GM19468 (cell line): ENCODE results near the gene LDLRAD3.
"Not testable (repeated sequence)": the region's sequence is repeated elsewhere in the genome, so short reads cannot be mapped to it uniquely, and the experiment has no call there.

Experiments used
- ATAC-seq: cut with Tn5 transposase; IDR thresholded peaks from one replicate; pipeline ENCODE4 v1.9.1; 2021; ENCODE audit warnings: mild to moderate bottlenecking, moderate library complexity, moderate number of reproducible peaks; ENCODE audit not compliant: unreplicated experiment; ENCODE audit errors: extremely low read depth

LDLRAD3 gene

DNA sequence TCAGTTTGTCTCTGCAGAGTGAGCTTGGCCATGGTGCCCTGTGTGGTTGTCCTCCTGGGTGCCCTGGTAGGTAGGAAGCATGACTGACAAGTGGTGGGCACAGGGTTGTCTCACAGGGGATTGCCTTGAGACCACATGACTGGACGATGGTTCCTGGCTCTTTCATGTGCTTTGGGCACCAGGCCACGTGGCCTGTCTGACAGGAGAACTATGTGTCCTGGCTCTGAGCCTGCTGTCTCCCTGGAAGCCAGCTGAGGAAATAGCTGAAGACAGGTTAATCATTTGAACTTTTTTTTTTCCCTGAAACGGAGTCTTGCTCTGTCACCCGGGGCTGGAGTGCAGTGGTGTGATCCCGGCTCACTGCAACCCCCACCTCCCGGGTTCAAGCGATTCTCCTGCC, 93.2 kb downstream of the LDLRAD3 start:
- ATAC-seq: no peak

GRCh38 chr11:36038541-36038940, 94.7 kb downstream of the LDLRAD3 start:
- no peak for ATAC-seq

DNA sequence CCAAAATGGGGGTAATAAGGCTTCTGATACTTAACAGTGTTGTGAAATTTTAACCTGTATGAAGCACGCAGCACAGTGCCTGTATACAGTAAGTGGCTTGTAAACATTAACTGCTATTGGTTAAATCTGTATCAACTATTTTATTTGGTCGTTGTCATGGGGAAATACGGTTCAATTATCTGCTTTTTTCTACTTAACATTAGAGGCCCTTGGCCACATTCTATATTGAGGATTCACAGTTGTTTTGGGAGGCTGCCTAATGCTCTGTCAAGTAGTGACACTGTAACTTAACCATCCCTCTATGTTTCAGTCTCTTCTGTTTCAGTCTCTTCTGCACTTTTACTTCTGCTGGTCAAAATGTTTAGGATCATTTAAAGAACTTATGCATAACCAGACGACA, 95.6 kb downstream of the LDLRAD3 start:
- ATAC-seq: no peak

DNA sequence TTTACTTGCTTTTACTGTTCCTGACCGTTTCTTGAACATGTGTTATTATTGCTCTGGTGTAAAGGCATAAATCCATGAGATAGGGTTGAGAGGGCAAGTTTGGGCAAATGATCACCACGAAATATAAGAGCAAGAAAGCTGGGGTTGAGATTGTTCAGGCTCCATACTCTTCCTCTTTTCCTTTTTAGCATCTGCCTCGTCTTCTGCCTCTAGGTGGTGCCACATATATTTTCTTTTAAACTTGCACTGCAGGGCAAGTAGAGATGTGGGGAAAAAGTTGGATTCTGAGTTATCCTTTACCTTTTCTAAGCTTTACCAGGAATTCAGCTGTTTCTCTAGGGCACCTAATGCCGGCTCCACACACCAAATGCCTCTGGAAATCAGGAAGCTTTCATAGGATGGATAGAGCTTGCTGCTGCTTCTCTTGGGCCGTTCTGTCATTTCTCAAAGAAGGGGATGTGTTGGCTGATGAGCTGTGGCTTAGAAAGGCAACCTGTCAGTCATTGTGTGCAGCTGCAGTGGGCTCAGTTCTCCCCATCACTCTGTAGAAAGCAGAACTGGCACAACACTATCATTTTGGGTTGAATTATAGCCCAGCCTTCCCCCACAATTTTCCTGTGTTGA, 98.2 kb downstream of the LDLRAD3 start:
- ATAC-seq: no peak

GRCh38 chr11:36044636-36045035, 100.8 kb downstream of the LDLRAD3 start:
- no peak for ATAC-seq

GRCh38 chr11:36045945-36046344, 102.1 kb downstream of the LDLRAD3 start:
- not testable (repeated sequence) for ATAC-seq

DNA sequence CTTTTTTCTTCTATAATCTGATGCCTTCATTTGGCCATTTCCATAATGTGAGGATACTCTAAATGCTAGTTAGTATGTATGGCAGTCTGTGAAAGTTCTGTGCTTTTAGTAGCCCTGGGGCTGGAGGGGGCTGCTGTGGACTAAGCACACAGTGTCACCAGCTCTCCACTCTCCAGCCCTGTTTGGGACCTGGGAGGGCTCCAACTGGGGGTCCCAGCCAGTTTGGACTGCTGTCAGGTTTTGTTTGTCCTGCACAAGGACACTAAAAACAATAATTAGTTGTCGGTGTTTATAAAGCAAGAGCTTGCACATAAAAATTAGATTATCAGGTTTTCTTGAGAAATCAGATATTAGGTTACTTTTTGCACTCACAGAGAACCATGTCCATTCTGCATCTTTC, 103.1 kb downstream of the LDLRAD3 start:
- no peak for ATAC-seq

GRCh38 chr11:36047344-36047743, 103.5 kb downstream of the LDLRAD3 start:
- ATAC-seq: no peak

DNA sequence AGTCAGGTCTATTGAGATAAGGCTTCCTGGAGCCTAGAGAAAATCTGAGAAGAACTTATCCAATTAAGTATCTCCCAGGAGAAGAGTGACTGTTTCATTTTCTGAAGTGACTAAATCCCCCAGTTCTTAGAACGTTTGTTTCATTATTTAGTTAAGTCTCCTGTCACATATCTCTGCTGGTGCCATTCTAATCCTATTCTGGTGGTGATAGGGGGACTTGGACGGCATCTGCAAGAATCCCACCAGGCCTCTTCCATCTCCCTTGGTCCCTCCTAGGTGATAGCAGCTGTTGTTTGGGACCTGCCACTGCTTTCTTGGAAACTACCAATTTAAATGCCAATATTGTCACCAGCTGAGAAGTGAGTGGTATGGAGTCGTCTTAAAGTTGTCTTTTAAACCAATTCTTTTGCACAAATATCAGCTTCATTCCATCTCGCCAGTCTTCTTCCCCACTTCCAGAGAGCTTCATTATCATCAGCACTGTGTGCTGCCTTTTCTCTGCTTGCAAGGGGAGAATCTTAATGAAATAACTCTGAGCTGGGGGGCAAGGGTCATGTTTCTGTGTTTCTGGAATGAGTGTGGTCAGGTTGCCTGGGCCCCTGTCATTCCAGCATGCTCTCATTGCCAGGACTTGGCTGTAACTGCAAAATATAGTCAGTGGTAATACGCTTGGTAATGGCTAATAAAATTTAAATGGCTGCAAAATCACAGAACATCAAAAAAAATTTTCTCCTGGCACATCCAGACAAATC, 104.8 kb downstream of the LDLRAD3 start:
- ATAC-seq: no peak

- ATAC-seq: no peak
Measured at GRCh38 chr11:36051235-36052144, 107.6 kb downstream of the LDLRAD3 start.

DNA sequence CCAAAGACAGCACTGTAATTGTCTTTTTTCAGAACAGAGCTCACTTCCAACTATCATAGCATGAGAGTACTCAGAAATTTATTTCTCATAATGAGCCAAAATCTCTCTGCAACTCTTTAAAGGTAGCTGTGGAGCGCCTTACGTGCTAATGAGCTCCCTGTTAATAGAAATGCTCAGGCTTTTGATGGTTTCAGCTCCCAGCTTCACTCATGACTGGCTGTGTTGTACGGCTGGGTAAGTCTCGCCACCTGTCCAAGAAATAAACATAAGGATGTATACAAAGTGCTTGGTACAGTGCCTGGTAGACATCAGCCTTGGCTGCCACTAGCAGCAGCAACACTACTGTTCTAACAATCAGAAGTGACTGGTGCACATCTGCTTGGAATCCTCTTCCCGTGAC, 109.4 kb downstream of the LDLRAD3 start:
- no peak for ATAC-seq

DNA sequence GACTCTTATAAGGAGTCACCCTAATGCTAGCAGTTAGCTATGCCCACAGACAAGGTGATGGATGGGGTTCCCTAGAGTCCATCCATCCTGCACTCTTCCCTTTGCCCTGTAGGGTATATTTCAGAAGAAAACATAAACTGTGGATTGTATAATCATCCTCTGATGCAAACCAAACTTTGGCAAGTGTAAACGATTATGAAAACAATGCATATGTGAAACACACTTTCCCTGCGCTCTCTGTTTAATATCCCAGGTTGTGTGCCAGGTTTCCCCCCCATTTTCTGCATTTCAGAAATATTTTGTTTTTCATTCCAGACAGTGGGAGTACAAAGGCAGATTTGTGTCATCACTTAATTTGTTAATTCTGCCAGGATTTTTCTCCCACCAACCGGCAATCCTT, 110.0 kb downstream of the LDLRAD3 start:
- no peak for ATAC-seq

DNA sequence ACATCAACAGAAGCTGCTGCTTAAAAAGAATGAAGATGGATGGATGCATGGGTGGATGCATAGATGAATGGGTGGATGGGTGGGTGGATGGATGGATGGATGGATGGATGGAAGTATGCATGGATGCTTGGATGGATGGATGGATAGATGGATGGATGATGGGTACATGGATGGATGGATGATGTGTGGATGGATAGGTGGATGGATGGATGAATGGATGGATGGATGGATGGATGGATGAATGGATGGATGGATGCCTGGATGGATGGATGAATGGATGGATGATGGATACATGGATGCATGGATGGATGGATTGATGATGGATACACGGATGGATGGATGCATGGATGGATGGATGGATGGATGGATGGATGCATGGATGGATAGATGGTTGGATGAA, 110.8 kb downstream of the LDLRAD3 start:
- no peak for ATAC-seq

DNA sequence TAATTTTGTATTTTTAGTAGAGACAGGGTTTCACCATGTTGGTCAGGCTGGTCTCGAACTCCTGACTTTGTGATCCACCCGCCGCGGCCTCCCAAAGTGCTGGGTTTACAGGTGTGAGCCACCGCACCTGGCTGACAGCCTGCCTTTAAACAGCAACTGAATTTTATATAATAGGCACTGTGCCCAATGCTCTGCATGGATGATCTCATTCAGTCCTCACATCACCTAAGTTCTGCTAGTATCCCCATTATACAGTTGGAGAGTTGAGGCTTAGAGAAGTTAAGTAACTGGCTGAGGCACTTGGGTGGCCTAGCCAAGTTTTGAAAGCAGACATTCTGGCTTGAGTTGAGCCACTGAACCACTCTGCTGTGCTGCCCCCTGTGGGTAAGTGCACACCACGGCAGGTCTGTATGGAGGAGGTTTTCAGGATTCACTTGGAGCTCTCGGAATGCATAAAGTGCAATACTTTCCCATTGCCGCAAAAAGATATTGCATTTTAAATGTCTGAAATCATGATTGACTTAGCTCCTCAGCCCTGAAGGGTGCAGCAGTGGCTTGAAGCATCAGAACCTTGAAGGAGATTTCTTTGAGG, 112.4 kb downstream of the LDLRAD3 start:
- no peak for ATAC-seq

DNA sequence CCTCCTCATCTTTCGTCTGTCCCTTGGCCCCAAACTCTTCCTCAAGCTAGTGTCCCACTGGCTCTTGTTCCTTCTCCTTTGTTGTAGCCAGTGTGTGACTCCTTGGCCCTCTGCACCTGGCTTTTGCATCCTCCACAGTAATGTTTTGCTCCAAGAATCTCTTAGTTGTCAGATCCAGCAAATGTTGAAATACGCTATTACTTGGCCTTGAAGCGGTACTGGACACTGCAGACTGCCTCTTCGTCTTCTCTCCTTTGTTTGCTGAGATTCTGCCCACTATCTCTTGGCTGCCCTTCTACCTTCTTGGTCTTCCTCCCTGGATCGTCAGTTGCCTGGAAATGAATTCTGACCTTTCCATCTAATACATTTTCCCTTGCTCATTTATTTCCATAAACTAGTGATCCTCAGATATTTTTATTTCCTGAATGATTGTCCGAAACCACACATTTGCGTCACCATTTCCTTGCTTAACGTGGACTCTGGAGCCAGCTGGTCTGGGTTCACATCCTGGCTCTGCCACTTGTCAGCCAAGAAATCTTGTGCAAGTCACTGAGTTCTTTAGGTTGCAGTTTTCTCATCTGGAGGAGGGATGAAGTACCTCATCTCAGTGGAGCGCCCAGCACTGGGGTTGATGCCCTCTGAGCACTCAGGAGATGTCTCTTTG, 113.6 kb downstream of the LDLRAD3 start:
- ATAC-seq: no peak

- ATAC-seq: no peak
Measured at GRCh38 chr11:36059660-36060059, 115.8 kb downstream of the LDLRAD3 start.

DNA sequence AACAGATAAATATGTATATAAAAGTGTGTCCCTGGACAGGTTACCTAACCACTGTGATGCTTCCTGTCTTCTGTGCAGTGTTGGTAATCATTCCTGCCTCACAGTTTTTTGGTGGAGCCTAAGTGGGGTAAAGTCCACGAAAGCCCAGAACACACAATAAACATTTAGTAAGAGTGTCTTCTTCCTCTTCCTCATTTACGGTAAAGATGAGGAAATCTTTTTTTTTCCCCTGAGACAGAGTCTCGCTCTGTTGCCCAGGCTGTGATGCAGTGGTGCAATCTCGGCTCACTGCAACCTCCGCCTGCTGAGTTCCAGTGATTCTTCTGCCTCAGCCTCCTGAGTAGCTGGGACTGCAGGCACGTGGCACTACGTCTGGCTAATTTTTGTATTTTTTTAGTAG, 117.1 kb downstream of the LDLRAD3 start:
- ATAC-seq: no peak

DNA sequence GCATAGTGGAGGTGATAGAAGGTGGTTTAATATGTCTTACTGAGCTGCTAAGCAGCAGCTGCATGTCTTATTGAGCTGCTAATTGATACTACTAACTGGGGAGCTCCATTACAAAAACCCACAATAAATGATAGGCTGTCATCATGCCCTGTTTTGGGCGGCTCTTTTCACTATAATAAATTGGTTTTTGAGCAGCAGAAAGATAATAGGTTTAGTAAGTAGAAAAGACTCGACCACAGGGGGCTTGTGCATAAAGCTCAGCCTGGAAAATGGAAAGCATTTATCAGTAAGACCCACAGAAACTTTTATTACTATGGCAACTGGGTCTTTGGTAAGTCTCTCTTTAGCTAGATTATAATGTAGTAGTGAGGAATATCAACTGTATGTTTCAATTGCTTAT, 117.6 kb downstream of the LDLRAD3 start:
- ATAC-seq: no peak

GRCh38 chr11:36062796-36063365, 119.0 kb downstream of the LDLRAD3 start:
- ATAC-seq: no peak

GRCh38 chr11:36065436-36065835, 121.6 kb downstream of the LDLRAD3 start:
- no peak for ATAC-seq
